Activated T-cell treated with anti-CD3 and anti-CD28 coated beads, Interleukin-2, amount 50 U/mL, for 4 hours (primary cell): ENCODE results near the gene KANK2. TPM values are rescaled to one million over a fixed set of nuclear protein-coding genes. Genes with fewer than 3 reads are reported as not detected.
"Not testable (repeated sequence)": the region's sequence is repeated elsewhere in the genome, so short reads cannot be mapped to it uniquely, and the experiment has no call there.

ENCODE experiments used
- ATAC-seq, 2 donors: fragments of 200-7000 bp; cut with Tn5 transposase; one replicate each; pipeline ENCODE4 v1.10.0; 2021
- DNase-seq: peaks from one replicate; pipeline ENCODE4 v3.0.0-alpha.2; 2020
- H3K27me3 Mint-ChIP-seq: one replicate; pipeline ENCODE4 v1.8.0; 2021; ENCODE audit warnings: low read depth, mixed read lengths
- H3K36me3 Mint-ChIP-seq: one replicate; pipeline ENCODE4 v1.8.0; 2022; ENCODE audit warnings: mixed read lengths; ENCODE audit not compliant: insufficient read depth
- H3K4me1 Mint-ChIP-seq: one replicate; pipeline ENCODE4 v1.8.0; 2021; ENCODE audit warnings: low read depth, mixed read lengths
- H3K4me3 Mint-ChIP-seq: one replicate; pipeline ENCODE4 v1.8.0; 2021; ENCODE audit warnings: mild to moderate bottlenecking, moderate library complexity, mixed read lengths
- H3K9me3 Mint-ChIP-seq: one replicate; pipeline ENCODE4 v1.8.0; 2021; ENCODE audit warnings: mixed read lengths
- total RNA-seq, 3 donors: library from RNA; stranded (reverse); gene quantifications; one replicate each; pipeline ENCODE4 v1.2.1, GENCODE V29; 2021

The KANK2 gene
- total RNA-seq, 3 donors from 2014 or later, result 0.58 to 0.96 (median 0.92) TPM

- H3K4me3 Mint-ChIP-seq, result no peak overlapping the region
- DNase-seq (no peak), ATAC-seq (no peak)
- H3K27me3 Mint-ChIP-seq, result no peaks in the 10 kb centered on the region
- no peaks in the 10 kb centered on the region for H3K36me3 Mint-ChIP-seq
- H3K9me3 Mint-ChIP-seq, result no peaks in the 10 kb centered on the region
- no peaks in the 10 kb centered on the region for H3K4me1 Mint-ChIP-seq
Measured at GRCh38 chr19:11164879-11165406, 32.4 kb downstream of the KANK2 start.

- no peaks in the 10 kb centered on the region for H3K4me1 Mint-ChIP-seq
- ATAC-seq (no peak), DNase-seq (no peak)
- no peaks in the 10 kb centered on the region for H3K9me3 Mint-ChIP-seq
- H3K36me3 Mint-ChIP-seq, result no peaks in the 10 kb centered on the region
- no peak overlapping the region for H3K4me3 Mint-ChIP-seq
- H3K27me3 Mint-ChIP-seq, result no peaks in the 10 kb centered on the region
Measured at GRCh38 chr19:11164296-11164695, 33.0 kb downstream of the KANK2 start.

GRCh38 chr19:11160440-11160768, 36.9 kb downstream of the KANK2 start:
- not testable (repeated sequence) for H3K4me1 Mint-ChIP-seq, H3K27me3 Mint-ChIP-seq, H3K4me3 Mint-ChIP-seq, H3K36me3 Mint-ChIP-seq, ATAC-seq, DNase-seq, H3K9me3 Mint-ChIP-seq

GRCh38 chr19:11159598-11160439, 37.5 kb downstream of the KANK2 start:
- Mint-ChIP-seq H3K27me3 (no peaks in the 10 kb centered on the region), H3K36me3 (no peaks in the 10 kb centered on the region), H3K4me3 (no peak overlapping the region), H3K9me3 (no peaks in the 10 kb centered on the region), H3K4me1 (peaks cover 4% of the 10 kb centered on the region)
- no peak for DNase-seq
- no peak for ATAC-seq

- Mint-ChIP-seq H3K27me3 (no peaks in the 10 kb centered on the region), H3K9me3 (no peaks in the 10 kb centered on the region), H3K4me1 (peaks cover 10% of the 10 kb centered on the region), H3K36me3 (no peaks in the 10 kb centered on the region), H3K4me3 (peak within 1 kb of the TSS; percentile 83)
- ATAC-seq (peak; percentile 99), DNase-seq (peak; percentile 80)
Measured at GRCh38 chr19:11155373-11156120, 41.8 kb downstream of the KANK2 start, which contains the start of gene SPC24. Gene SPC24 (minus strand): TSS chr19:11155782. CDS start chr19:11155776, 6 bp downstream.

- no peak for ATAC-seq
- Mint-ChIP-seq H3K9me3 (no peaks in the 10 kb centered on the region), H3K27me3 (no peaks in the 10 kb centered on the region), H3K4me1 (peaks cover 10% of the 10 kb centered on the region), H3K36me3 (no peaks in the 10 kb centered on the region), H3K4me3 (peak overlapping the region; percentile 83)
- no peak for DNase-seq
Measured at GRCh38 chr19:11154683-11155047, 42.7 kb downstream of the KANK2 start.

- no peak overlapping the region for H3K4me3 Mint-ChIP-seq
Measured at GRCh38 chr19:11152318-11153062, 44.9 kb downstream of the KANK2 start.

GRCh38 chr19:11151181-11151580, 46.2 kb downstream of the KANK2 start:
- no peak for ATAC-seq
- no peaks in the 10 kb centered on the region for H3K36me3 Mint-ChIP-seq
- peaks cover 9% of the 10 kb centered on the region for H3K4me1 Mint-ChIP-seq
- no peak overlapping the region for H3K4me3 Mint-ChIP-seq
- H3K9me3 Mint-ChIP-seq, result no peaks in the 10 kb centered on the region
- H3K27me3 Mint-ChIP-seq, result no peaks in the 10 kb centered on the region
- DNase-seq, result no peak

More at GRCh38 chr19:11152318-11153062, 44.9 kb downstream of the KANK2 start:
- Mint-ChIP-seq H3K27me3 (no peaks in the 10 kb centered on the region), H3K4me1 (peaks cover 10% of the 10 kb centered on the region), H3K36me3 (no peaks in the 10 kb centered on the region), H3K9me3 (no peaks in the 10 kb centered on the region)
- no peak for ATAC-seq
- DNase-seq, result no peak

GRCh38 chr19:11148001-11148400, 49.3 kb downstream of the KANK2 start:
- Mint-ChIP-seq H3K4me1 (peaks cover 3% of the 10 kb centered on the region), H3K9me3 (no peaks in the 10 kb centered on the region), H3K4me3 (no peak overlapping the region), H3K27me3 (no peaks in the 10 kb centered on the region), H3K36me3 (no peaks in the 10 kb centered on the region)
- DNase-seq, result no peak
- ATAC-seq, result no peak

GRCh38 chr19:11145536-11145924, 51.8 kb downstream of the KANK2 start:
- no peak for ATAC-seq
- Mint-ChIP-seq H3K36me3 (no peaks in the 10 kb centered on the region), H3K27me3 (no peaks in the 10 kb centered on the region), H3K4me3 (no peak overlapping the region), H3K9me3 (no peaks in the 10 kb centered on the region), H3K4me1 (peaks cover 5% of the 10 kb centered on the region)
- DNase-seq, result no peak

- no peak for ATAC-seq
- H3K4me1 Mint-ChIP-seq, result peaks cover 10% of the 10 kb centered on the region
- no peaks in the 10 kb centered on the region for H3K9me3 Mint-ChIP-seq
- no peaks in the 10 kb centered on the region for H3K27me3 Mint-ChIP-seq
- DNase-seq, result no peak
- no peak overlapping the region for H3K4me3 Mint-ChIP-seq
- no peaks in the 10 kb centered on the region for H3K36me3 Mint-ChIP-seq
Measured at GRCh38 chr19:11142528-11143171, 54.7 kb downstream of the KANK2 start.

GRCh38 chr19:11141937-11142527, 55.3 kb downstream of the KANK2 start:
- Mint-ChIP-seq H3K27me3 (no peaks in the 10 kb centered on the region), H3K9me3 (no peaks in the 10 kb centered on the region), H3K4me3 (no peak overlapping the region), H3K4me1 (peaks cover 13% of the 10 kb centered on the region), H3K36me3 (no peaks in the 10 kb centered on the region)
- DNase-seq (no peak), ATAC-seq (no peak)

GRCh38 chr19:11140896-11141295, 56.4 kb downstream of the KANK2 start:
- Mint-ChIP-seq H3K4me1 (peaks cover 15% of the 10 kb centered on the region), H3K9me3 (no peaks in the 10 kb centered on the region), H3K36me3 (no peaks in the 10 kb centered on the region), H3K4me3 (no peak overlapping the region), H3K27me3 (no peaks in the 10 kb centered on the region)
- ATAC-seq (no peak), DNase-seq (no peak)
